Activated T-cell treated with anti-CD3 and anti-CD28 coated beads, Interleukin-2, amount 50 U/mL, for 48 hours (primary cell): ENCODE results near the gene BAD.
A peak's percentile ranks its signal among the peaks of the same experiment; 100 is the strongest.

ENCODE experiments used
- DNase-seq, 2 experiments: peaks; one replicate each; pipeline ENCODE4 v3.0.0-alpha.2; 2020

BAD gene

DNA sequence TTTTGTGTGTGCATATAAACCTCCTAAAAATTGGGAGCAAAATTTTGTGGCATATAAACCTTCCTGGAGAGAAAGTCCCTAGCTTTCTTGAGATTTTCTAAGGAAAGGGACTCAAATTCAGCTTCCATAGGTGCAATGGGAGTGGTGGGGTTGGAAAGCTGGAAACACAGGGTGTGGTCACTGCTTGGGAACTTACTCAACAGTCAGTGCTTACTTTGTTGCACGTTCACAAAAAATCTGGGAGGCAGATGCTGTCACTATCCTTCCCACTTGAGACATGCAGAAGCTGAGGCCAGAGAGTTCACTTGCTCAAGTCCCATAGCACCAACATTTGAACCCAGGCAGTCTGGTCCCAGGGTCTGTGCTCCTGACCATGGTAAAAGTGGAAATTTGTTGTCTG, 11.8 kb upstream of the BAD start:
- no peak for DNase-seq

DNA sequence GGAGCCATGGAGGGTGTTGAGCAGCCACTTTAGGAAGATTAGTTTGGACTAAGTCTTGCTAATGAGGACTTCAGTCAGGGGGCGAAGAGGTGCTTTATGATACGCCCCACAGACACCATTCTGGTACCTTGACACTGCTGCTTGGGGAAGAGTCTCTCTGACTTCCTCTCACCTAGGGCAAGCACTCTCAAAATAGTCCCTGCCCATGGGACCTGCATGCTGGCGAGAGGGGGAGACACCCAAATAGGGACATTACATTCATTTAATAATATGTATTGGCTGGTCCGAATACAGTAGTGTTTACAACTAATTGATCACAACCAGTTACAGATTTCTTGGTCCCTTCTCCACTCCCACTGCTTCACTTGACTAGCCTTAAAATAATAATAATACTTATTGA, 11.3 kb upstream of the BAD start:
- DNase-seq: no peak

DNA sequence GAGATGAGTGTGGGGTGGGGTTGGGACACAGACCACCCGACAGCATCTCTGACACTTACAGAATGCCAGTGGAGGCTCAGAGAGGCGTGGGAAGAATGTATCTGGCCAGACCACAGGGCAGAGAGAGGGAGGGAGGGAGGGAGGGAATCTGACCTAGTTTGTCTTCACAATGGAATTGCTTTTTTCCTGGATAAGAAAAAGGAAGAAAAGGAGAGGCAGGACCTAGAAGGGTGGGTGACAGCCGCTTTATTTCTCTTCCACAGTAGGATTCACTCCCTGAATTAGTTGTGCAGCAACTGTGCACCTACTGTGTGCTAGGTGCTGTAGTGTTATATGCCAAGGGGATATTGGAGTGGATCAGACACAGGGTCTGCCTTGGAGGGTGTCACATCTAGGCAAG, 10.3 kb upstream of the BAD start:
- DNase-seq: no peak

DNA sequence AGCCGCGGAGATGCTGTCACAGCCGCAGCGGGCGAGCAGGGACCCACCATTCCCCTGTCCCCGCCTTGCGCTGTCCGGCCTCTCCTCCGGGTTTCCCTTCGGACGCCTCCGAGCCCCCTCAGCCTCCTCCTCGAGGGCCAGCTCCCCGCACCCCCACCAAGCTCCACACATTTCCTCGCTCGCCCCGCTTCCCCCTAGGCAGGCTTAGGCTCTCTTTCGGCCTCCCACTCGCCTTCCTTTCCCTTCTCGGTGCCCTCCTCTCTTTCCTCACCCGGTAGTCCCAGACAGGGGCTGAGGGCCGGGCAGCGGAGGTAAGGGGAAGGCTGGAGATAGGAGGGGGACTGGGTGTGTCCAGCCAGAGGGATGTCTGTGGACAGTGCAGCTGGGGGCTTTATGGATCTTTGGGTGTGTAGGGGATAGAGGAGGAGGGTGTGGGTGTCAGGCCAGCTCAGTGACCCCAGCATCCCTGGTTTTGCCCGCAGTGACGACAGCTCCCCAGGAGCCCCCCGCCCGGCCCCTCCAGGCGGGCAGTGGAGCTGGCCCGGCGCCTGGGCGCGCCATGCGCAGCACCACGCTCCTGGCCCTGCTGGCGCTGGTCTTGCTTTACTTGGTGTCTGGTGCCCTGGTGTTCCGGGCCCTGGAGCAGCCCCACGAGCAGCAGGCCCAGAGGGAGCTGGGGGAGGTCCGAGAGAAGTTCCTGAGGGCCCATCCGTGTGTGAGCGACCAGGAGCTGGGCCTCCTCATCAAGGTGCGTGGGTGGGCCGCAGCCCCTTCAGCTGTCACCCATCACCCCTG, 8.2 kb upstream of the BAD start:
- DNase-seq: no peak

DNA sequence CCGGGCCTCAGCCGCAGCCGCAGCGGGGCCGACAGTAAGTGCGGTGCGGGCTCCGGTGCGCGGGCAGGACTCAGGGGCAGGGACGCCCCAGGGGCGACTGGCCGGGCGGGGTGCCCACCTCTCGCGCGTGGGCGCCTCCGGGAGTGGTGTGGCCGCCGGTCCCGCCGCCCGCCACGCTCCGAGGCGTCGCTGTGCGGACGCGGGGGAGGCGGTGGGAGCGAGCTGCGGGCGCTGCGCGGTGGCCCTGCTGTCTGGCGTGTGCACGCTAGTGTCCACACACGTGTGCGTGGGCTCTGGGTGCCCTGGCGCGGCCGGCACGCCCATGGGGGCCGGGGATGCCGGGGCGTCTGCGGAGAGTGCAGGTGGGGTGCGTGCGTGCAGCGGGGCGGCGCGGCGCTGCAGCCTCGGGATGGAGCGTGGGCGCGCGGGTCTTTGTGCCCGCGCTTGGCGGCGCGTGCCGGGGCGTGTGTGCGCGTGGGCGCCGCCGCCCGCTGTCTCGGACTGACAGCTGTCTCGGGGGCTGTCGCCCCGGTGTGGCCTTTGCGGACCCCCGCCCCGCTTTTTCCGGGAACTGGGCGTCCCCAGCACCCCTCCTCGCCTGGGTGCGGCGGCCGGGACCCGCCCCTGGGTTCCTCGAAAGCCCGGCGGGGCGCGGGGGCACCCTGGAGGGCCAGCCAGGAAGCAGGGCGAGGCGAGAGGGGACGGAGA, 7.4 kb upstream of the BAD start:
- DNase-seq: no peak

DNA sequence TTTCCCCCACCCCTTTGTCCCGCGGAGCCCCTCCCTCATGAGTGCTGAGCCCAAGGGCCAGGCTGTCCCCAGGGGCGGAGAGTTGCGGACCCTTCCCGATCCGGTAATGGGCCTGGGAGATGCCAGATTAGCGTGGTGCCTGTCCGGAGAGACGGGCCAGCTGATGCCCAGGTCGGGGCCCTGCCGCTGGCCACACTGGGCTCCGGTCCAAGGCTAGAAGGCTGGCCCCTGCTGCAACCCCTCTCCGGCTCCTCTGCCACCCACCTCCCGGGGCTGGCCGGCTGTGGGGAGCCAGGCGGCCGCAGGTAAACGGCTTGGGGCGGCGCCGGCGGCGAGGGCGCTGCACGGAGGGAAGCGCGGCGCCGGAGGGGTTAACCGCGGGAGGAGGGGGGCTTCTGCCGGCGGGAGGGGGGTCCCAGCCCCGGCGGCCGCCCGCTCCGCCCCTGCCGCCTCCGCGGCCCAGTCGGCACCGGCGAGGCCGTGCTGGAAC, 6.8 kb upstream of the BAD start, which contains the start of gene KCNK4:
Gene KCNK4, plus strand, starts transcription at position 41 of the 490 bp plus-strand sequence. CDS start 1,717 bp downstream, outside the sequence.
- DNase-seq: no peak

DNA sequence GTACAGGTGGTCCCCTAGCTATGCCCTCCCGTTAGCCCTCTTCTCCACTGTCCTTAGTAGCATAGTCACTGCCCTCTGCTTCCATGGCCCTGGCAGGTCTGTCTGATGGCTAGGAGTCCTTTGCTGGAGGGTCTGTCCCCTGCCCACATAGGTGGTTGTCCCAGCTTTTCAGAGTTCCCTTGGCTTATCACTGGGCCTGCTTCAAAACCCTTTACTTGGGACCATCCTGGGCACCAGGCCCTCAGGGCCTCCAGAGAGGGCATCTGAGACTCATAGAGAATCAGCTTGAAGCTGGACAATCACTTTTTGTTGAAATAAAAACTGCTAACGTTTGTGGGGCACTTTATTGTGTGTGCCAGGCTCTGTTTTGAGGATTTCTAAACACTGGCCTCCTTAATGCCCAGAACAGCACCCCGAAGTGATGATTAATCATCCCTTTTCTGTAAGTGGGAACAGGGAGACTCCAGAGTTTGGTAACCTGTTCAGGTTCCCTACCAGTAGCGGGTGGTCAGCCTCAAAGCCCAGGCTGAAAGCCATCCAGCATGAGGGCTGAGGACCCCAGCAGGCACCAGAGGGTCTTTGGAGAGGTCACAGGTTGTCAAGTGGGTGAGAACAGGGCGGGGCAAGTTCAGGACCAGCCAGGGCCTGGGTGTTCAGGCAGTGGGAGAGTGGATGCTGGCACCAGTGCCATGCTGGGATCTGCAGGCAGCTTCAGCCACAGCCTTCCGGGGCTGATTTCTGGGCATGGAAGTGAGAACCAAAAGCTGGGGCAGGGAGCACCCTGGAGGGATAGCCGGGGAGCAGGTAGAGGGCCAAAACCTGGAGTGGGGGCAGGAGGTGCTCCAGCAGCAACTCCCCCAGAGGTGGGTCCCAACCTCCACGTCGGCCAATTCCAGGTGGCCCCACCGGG, 6.1 kb upstream of the BAD start:
- DNase-seq: no peak

DNA sequence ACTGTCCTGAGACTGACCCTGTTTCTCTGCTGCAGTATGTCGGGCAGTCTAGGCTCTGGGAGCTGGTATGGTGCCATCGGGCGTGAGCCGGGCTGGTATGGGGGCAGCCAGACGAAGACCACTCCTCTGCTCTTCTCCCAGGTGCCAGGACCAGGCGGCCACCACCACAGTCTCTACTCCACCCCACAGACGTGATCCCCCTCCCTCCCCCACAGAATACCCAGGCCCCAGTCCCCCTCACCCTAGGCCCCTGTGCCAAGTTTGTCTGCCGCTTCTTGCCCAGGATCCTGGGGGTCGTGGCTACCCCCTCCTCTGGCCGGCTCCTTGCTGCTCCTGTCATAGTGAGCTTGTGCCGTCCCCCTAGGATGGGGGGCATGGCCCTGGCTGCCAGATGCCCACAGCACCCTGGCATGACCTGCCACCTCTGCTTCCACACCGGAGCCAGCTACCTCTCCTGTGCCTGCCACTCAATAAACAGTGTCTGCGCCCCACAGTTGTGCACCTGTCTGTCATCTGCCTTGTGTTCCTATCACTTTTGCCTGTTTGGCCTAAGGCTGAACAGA, 4.6 kb upstream of the BAD start:
- DNase-seq: no peak

DNA sequence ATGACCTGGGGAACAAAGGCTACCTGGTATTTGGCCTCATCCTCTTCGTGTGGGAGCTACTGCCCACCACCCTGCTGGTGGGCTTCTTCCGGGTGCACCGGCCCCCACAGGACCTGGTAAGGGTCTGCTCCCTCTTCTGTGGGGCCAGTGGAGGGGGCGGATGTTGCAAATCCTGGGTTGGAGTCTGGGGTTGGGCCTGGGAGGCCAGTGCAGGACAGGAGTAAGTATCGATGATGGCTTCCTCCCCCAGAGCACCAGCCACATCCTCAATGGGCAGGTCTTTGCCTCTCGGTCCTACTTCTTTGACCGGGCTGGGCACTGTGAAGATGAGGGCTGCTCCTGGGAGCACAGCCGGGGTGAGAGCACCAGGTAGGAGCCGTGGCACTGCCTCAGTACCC, 3.9 kb upstream of the BAD start:
- no peak for DNase-seq

DNA sequence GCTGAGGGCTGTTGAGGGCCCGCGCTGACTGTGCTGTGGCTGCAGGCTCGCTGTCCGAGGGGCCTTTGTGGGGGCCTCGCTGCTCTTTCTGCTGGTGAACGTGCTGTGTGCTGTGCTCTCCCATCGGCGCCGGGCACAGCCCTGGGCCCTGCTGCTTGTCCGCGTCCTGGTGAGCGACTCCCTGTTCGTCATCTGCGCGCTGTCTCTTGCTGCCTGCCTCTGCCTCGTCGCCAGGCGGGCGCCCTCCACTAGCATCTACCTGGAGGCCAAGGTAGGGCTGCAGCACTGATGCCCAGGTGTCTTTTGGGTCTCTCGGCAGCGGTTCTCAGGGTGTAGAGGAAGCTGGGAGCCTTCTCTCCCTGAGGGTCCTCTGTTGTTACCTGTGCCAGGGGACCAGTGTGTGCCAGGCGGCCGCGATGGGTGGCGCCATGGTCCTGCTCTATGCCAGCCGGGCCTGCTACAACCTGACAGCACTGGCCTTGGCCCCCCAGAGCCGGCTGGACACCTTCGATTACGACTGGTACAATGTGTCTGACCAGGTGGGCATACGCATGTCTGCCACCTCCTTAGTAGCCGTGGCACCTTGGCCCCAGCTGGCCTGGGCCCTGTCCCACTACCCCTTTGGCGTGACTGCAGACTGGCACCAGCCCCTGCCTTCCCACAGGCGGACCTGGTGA, 3.3 kb upstream of the BAD start:
- no peak for DNase-seq

DNA sequence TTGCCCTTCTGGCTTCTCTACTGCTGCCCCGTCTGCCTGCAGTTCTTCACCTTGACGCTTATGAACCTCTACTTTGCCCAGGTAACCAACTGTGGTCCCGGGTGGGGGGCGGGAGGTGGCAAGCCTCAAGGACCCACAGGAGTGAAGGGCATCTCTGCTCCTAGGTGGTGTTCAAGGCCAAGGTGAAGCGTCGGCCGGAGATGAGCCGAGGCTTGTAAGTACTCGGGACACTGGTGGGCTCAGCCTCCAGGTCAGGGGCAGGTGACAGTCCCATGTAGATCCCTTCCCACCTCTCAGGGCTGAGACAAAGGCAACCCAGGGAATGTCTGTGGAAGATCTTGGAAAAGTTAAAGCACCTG, 2.3 kb upstream of the BAD start:
- no peak for DNase-seq

DNA sequence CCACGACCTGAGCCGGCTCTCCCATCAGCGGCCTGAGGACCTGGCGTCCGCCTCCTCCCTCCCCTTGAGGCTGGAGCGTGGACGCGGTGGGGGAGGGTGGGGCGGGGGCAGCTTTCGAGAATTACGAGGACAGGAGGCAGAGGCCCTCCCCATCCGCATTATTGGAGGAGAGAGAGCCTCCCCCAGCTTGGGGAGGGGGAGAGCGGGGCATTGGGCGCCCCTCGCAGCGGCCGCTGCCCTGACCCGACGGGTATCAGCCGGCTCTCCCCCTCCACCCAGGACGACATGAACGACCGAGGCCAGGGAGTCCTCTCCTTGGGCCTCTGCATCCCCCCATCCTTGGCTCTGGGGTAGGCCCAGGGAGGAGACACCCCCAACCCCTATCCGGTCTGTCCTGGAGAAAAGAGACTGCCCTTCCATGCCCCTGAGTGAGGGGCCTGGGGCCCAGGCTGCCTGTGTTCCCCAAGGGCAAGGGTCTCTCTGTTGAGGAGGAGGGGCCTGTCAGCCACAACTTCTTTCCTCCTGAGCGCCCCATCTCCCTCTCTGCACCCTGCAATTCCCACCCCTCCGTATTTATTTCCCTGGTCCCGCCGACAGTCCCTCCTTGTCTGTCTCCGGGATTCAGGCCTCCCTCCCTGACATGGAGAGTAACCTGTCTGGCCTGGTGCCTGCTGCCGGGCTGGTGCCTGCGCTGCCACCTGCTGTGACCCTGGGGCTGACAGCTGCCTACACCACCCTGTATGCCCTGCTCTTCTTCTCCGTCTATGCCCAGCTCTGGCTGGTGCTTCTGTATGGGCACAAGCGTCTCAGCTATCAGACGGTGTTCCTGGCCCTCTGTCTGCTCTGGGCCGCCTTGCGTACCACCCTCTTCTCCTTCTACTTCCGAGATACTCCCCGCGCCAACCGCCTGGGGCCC, 1.7 kb upstream of the BAD start:
- DNase-seq: peak in 1 of 2 experiments; percentile 50

DNA sequence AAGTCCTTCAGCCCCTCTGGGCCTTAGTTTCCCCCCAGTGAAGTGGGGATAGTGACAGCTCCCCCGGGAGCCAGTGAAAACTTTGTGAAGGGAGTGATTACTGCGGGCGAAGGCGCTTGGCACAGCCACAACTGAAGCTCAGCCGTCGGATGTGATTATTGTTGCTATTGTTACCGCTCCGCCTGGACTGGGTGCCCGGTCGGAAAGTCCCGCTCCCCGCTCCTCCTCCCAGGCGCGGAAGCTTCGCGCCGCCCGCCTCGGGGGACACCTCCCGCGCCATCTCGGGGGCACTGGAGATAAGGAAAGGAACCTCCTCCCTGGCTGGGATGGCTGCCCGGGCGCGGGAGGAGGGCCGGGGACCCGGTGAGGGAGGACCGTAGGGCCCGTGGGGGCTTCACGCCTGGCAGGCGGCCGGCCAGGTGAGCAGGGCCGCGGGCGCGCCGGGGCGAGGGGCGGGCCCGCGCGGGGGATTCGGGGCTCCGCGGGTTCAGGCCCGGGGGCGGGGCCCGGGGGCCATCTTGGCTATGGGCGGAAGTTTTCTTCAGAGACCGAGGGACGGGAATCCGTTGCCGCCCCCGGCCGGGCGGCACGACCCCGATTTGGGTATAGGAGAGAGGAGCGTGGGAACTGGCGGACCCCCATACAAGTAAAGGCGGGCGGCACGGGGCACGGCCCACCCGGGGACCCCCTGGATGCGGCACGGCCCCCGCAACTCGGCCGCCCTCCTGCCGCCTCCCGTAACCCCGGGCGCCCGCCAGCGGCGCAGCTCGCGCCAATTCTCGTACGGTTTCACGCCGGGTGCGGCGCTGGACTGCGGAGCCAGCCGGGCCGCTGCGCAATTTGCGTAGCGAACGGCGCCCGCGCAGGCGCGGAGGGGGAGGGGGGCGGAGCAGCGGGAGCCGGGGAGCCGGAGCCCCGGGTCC, 758 bp upstream of the BAD start, which contains the start of gene GPR137:
Gene GPR137, plus strand, starts transcription at position 887 of the 923 bp plus-strand sequence. CDS start 677 bp downstream, outside the sequence.
- DNase-seq: peak; percentile 95 to 97

DNA sequence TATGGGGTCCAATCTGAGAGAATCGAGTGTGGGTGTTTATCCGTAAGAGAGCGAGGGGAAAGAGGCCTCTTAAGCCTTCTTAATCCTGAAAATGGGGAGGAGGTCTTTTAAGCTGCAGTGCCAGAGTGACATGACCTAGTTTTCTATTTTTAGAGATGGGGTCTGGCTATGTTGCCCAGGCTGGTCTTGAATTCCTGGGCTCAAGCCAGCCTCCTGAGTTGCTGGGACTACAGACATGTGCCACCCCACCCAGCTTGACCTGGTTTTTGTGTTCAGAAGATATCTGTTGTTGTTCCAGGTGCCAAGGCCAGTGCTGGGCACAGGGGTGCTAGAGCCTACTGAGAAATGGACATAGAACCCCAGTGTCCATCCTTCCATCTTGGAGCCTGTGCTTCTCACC, 1.4 kb downstream of the BAD start:
- DNase-seq: no peak

DNA sequence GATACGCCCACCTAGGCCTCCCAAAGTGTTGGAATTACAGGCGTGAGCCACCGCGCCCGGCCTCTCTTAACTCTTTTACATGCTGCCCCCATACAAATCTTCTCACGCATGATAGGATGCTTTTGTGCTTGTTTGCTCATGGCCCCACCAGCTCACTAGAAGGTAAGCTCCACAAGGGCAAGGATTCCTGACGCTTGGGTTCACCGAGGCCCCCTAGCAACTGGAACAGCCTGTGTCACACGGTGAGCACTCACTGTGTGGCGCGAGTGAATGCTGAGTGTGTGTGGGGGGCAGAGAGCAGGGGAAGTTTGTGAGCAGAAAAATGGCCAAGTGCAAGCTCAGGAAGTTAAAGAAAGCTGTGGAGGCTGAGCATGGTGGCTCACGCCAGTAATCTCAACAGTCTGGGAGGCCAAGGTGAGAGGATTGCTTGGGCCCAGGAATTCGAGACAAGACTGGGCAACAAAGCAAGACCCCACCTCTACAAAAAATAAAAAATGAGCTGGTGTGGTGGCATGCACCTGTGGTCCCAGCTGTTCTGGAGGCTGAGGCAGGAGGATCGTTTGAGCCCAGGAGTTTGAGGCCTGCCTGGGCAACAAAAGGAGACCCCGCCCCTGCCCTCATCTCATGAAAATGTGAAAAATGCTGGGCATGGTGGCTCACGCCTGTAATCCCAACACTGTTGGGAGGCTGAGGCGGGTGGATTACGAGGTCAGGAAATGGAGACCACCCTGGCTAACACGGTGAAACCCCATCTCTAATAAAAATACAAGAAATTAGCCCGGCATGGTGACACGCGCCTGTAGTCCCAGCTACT, 2.3 kb downstream of the BAD start:
- DNase-seq: no peak

DNA sequence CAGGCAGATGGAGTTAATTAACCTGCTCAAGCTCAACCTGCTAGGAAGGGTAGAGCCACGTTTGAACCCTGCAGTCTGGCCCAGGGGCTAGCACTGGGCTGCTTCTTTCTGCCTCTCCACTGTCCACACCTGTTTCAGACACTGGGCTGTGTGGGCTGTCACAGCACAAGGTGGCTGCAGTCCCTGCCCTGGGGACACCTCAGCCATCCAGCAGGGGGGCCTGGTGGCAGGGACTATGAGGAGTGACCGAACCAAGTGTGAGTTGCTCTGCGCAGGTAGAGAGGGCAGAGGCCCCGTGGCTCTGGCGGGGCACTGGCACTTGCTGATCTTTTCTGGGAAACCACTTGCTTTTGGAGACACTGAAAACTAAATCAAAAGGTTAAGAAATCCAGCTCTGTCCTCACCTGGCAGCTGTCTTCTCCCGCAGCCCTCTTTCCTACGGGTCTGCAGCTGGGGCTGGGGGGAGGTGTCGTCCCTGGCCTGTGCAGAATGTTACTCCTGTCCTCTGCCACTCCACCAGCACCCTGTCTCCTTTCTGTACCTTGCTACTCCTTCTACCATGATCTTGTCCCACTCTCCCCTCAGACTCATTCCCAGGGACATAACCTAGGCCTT, 5.8 kb downstream of the BAD start:
- no peak for DNase-seq

DNA sequence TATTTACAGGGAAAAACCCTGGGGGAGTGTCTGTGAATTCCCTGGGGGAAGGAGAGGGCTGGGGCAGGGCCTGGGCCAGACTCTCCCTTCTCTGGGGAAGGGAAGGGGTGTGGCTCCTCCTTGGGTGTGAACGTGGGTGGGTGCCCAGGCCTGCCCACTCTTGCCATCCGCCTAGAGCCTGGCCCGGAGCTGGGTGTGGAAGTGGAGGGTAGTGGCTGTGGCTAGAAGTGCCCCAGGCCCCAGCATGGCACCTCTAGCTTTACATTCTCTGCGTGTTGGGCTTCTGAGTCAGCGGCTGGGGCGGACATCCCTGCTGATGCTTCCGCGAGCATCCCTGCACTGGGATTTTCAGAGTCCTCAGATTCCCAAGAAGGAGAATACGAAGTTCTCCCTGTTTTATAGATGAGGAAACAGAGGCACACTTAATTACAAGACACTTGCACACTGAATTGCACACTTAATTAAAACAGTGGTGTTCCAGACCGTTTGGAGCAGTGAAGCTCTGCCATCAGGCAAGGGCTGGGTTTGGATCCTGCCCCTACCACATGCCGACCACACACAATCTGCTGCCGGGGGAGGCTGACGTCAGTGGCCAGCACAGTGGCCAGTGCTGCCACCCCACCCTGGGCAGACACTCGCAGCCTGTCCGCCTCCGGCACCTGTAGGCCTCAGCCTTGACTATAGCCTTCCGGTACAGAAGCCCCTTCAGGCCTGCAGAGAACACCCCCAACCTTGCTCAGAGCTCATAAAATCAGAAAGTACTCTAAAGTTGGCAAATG, 7.6 kb downstream of the BAD start:
- DNase-seq: no peak

DNA sequence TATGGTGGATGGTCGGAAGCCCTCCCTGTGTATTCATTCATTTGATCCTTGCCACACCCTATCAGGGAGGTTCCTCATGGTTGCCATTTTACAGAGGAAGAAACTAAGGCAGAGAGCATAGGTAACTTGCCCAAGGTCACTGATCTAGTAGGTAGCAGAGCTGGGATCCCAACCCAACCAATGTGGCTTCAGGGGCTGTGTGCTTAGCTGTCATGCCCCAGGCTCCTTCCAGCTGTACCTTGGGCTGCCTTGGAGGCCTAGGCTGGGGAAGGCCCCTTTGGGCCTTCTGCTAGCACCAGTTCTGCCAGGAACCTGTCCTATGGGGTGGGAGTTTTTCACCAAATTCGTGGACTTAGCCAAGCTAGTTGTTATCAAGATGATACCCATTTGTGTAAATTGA, 8.6 kb downstream of the BAD start:
- no peak for DNase-seq
